ENCODE results near the gene CLMN. TPM values are rescaled to one million over a fixed set of nuclear protein-coding genes. Genes with fewer than 3 reads are reported as not detected.

The CLMN gene
- total and polyA plus RNA-seq, 2 experiments from 2014 or later = 15.7 to 40.0 TPM

DNA sequence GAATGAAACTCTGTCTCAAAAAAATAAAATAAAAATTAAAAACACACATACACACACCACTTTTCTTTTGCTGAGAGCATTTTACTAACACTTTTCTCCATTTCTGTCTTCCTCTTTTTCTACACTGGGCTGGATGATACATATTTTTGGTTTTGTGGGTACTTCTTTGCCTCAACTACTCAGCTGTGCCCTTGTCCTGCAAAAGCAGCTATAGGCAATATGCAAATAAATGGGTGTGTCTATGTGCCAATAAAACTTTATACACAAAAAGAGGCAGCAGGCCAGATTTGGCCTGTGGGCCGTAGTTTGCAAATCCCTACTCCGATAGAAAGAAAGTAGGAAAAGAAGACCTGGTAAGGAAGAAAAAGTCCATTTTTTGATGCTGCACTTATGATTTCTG lies 6.5 kb downstream of the CLMN start:
- no peak for TF ChIP-seq EZH2 (IDR thresholded peaks at IDR 0.05; ENCODE audit: borderline replicate concordance)
- TF ChIP-seq, protein P1, sequence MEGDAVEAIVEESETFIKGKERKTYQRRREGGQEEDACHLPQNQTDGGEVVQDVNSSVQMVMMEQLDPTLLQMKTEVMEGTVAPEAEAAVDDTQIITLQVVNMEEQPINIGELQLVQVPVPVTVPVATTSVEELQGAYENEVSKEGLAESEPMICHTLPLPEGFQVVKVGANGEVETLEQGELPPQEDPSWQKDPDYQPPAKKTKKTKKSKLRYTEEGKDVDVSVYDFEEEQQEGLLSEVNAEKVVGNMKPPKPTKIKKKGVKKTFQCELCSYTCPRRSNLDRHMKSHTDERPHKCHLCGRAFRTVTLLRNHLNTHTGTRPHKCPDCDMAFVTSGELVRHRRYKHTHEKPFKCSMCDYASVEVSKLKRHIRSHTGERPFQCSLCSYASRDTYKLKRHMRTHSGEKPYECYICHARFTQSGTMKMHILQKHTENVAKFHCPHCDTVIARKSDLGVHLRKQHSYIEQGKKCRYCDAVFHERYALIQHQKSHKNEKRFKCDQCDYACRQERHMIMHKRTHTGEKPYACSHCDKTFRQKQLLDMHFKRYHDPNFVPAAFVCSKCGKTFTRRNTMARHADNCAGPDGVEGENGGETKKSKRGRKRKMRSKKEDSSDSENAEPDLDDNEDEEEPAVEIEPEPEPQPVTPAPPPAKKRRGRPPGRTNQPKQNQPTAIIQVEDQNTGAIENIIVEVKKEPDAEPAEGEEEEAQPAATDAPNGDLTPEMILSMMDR (IDR thresholded peaks at IDR 0.05; ENCODE audit: poor library complexity) = no peak
- TF ChIP-seq EZH2phosphoT487 (IDR thresholded peaks at IDR 0.05; ENCODE audit: low read depth, severe bottlenecking, unreplicated experiment) = no peak
- Histone ChIP-seq H3K79me2 (peaks cover 25% of the 10 kb centered on the region), H3K9me2 (replicated peaks; ENCODE audit: insufficient read depth) (no peaks in the 10 kb centered on the region), H3K4me1 (ENCODE audit: insufficient read depth) (peaks cover 11% of the 10 kb centered on the region), H4K20me1 (ENCODE audit: insufficient read depth, poor library complexity, severe bottlenecking) (no peaks in the 10 kb centered on the region), H3K4me2 (no peak overlapping the region), H3K4me3 (no peak overlapping the region), H3K27me3 (no peaks in the 10 kb centered on the region), H2AFZ (no peak overlapping the region), H3K36me3 (replicated peaks; ENCODE audit: insufficient read depth, low read depth) (no peaks in the 10 kb centered on the region), H3K27ac (peak overlapping the region; percentile 22), H3K9me3 (ENCODE audit: low read depth) (no peaks in the 10 kb centered on the region)
- DNase-seq (ENCODE audit: low spot score) = no peak
- 96% methylated on average over 2 of the region's 2 CpGs for WGBS (ENCODE audit: low lambda C conversion rate, missing lambda C conversion rate)

DNA sequence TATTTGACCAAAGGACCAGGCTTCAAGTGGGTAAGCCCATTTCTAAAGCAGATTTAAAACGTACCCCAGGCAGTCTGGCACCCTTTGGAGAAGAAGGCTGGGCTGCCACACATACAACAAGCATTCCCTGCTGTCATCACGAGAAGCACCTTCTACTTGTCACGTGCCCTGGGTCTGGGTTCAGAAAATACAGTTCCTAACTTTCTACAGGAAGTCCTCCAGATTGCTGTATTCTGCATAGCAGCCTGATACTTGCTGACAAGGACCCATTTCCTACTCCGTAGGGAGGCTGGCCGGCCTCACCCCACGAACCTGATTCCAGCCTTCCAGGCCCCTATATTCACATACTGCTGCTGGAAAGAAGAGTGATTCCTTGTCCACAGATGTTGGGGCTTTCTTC lies 7.4 kb downstream of the CLMN start:
- Histone ChIP-seq H3K4me1 (ENCODE audit: insufficient read depth) (peaks cover 14% of the 10 kb centered on the region), H3K4me3 (no peak overlapping the region)
- 87% methylated on average over 6 of the region's 6 CpGs for WGBS (ENCODE audit: low lambda C conversion rate, missing lambda C conversion rate)

DNA sequence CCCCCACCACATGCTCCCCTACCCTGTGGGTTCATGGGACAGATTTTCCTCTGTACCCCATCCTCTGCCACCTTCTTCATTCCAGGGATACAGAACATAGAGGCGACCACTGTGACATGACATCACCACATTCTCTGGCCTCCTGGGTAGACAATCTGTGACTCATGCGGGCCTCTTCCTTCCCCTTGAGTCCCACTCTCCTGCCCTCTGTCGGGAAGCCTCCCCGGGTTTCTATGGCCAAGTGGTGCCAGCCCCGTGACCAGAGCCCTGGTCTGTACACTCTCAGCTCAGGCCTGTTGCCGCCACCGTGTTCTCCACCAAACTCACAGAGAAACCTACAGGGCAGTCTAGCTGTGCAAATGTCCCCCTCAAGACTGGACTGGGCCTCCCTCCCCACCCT lies 8.0 kb downstream of the CLMN start:
- Histone ChIP-seq H3K4me3 (no peak overlapping the region), H3K9me3 (ENCODE audit: low read depth) (no peaks in the 10 kb centered on the region), H3K36me3 (replicated peaks; ENCODE audit: insufficient read depth, low read depth) (no peaks in the 10 kb centered on the region), H3K79me2 (peaks cover 22% of the 10 kb centered on the region), H3K4me2 (no peak overlapping the region), H4K20me1 (ENCODE audit: insufficient read depth, poor library complexity, severe bottlenecking) (no peaks in the 10 kb centered on the region), H3K27me3 (no peaks in the 10 kb centered on the region), H3K27ac (no peak overlapping the region), H3K4me1 (ENCODE audit: insufficient read depth) (peaks cover 19% of the 10 kb centered on the region), H3K9me2 (replicated peaks; ENCODE audit: insufficient read depth) (no peaks in the 10 kb centered on the region), H2AFZ (no peak overlapping the region)
- WGBS (ENCODE audit: low lambda C conversion rate, missing lambda C conversion rate) = 92% methylated on average over 7 of the region's 7 CpGs
- DNase-seq (ENCODE audit: low spot score) = no peak
- TF ChIP-seq EZH2phosphoT487 (IDR thresholded peaks at IDR 0.05; ENCODE audit: low read depth, severe bottlenecking, unreplicated experiment) (no peak), EZH2 (IDR thresholded peaks at IDR 0.05; ENCODE audit: borderline replicate concordance) (no peak)
- TF ChIP-seq, protein P1 (IDR thresholded peaks at IDR 0.05; ENCODE audit: poor library complexity) = no peak

More for the DNA sequence above, 7.4 kb downstream of the CLMN start:
- Histone ChIP-seq H3K4me2 (no peak overlapping the region), H2AFZ (no peak overlapping the region), H3K9me2 (replicated peaks; ENCODE audit: insufficient read depth) (no peaks in the 10 kb centered on the region), H3K27me3 (no peaks in the 10 kb centered on the region), H4K20me1 (ENCODE audit: insufficient read depth, poor library complexity, severe bottlenecking) (no peaks in the 10 kb centered on the region), H3K36me3 (replicated peaks; ENCODE audit: insufficient read depth, low read depth) (no peaks in the 10 kb centered on the region), H3K9me3 (ENCODE audit: low read depth) (no peaks in the 10 kb centered on the region), H3K27ac (no peak overlapping the region), H3K79me2 (peaks cover 23% of the 10 kb centered on the region)
- no peak for DNase-seq (ENCODE audit: low spot score)
- TF ChIP-seq EZH2 (IDR thresholded peaks at IDR 0.05; ENCODE audit: borderline replicate concordance) = no peak
- no peak for TF ChIP-seq EZH2phosphoT487 (IDR thresholded peaks at IDR 0.05; ENCODE audit: low read depth, severe bottlenecking, unreplicated experiment)
- TF ChIP-seq, protein P1 (IDR thresholded peaks at IDR 0.05; ENCODE audit: poor library complexity) = no peak
